Spinal cord (tissue), 10 donors: ENCODE results near the gene REEP5. TPM values are rescaled to one million over a fixed set of nuclear protein-coding genes. Genes with fewer than 3 reads are reported as not detected.

Source experiments
- DNase-seq, 6 donors: peaks; one replicate each; pipeline versions ENCODE4 v3.0.0 to v3.0.0-alpha.2; 2013 to 2015; ENCODE audit warnings: low spot score in 6 of 6, low read depth in 4 of 6
- H3K27ac ChIP-seq: one replicate; pipeline ENCODE4 v1.5.1; 2013; ENCODE audit warnings: low read depth, low read length, control low read depth
- H3K27me3 ChIP-seq: one replicate; pipeline ENCODE4 v1.6.1; 2013; ENCODE audit warnings: low read length; ENCODE audit not compliant: control insufficient read depth, insufficient read depth
- H3K36me3 ChIP-seq: one replicate; pipeline ENCODE4 v1.6.1; 2013; ENCODE audit warnings: low read length; ENCODE audit not compliant: control insufficient read depth, insufficient read depth
- H3K4me1 ChIP-seq: one replicate; pipeline ENCODE4 v1.6.1; 2013; ENCODE audit warnings: low read length; ENCODE audit not compliant: control insufficient read depth, insufficient read depth
- H3K4me3 ChIP-seq: one replicate; pipeline ENCODE4 v1.5.1; 2013; ENCODE audit warnings: low read depth, low read length, control low read depth
- H3K9me3 ChIP-seq: one replicate; pipeline ENCODE4 v1.6.1; 2013; ENCODE audit warnings: low read length; ENCODE audit not compliant: control insufficient read depth, insufficient read depth
- WGBS: methylation state at CpG from one replicate; pipeline ENCODE4 v1.1.5; 2013; ENCODE audit warnings: missing lambda C conversion rate; ENCODE audit not compliant: insufficient coverage; 5-methylcytosine and 5-hydroxymethylcytosine counted together
- polyA plus RNA-seq, 2 donors: library from polyadenylated mRNA; unstranded; fragments of 120-200 nt; gene quantifications; one replicate each; pipeline ENCODE4 v1.2.1, GENCODE V29; 2013; ENCODE audit not compliant: insufficient read length in 2 of 2
- total RNA-seq, 2 donors: library from RNA; depleted of rRNA in 1 of 2; stranded (reverse); fragments of 120-200 nt in 1 of 2; fragments of >200 nt in 1 of 2; gene quantifications; one replicate each; pipeline versions ENCODE4 v1.2.3 to v1.2.4, GENCODE V29; 2013 to 2014
- donor health status: healthy.

Gene REEP5
- total and polyA plus RNA-seq, 4 donors, result 57.2 to 201 (median 154) TPM

DNA sequence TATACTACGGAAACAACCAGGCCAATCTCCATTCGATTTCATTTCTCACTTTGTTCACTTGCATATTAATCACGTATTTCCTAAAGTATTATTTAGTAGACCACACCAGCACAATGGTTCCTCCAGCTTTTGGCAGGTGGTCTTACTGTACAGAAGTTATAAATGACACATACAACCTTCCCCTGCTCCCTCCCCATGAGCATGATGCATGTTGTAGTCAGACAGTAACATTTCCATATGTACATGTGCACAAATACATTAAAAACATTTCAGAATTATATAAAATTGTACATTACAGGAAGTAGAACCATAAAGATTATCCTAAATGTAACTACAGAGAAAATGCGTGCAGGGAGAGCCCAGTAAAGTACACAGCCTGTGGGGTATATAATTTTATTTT lies 43.9 kb downstream of the REEP5 start:
- H3K27me3 ChIP-seq, result no peaks in the 10 kb centered on the region
- no peaks in the 10 kb centered on the region for H3K9me3 ChIP-seq
- no peak for DNase-seq
- H3K27ac ChIP-seq, result no peak overlapping the region
- H3K4me1 ChIP-seq, result no peaks in the 10 kb centered on the region
- H3K36me3 ChIP-seq, result peaks cover 30% of the 10 kb centered on the region
- H3K4me3 ChIP-seq, result no peak overlapping the region
- no CpG with 5 or more reads among the region's 4 CpGs for WGBS

DNA sequence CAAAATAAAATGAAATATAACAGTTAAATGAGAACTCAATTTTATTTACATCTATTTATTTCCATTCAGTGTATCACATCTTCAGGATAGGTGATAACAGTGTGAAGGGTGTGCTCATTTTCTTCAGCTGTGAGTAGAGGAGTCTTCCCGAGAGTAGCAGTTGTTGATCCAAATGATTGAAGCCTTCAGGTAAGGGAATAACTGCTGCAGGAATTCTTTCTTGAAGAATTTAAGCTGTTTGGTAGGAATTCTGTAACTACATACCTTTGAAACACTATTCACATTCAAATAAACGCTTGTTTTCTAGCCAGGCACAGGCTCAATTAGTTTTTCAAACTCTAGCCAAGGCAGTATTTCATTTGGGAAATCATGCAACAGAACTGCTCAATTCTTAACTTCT lies 45.7 kb downstream of the REEP5 start:
- WGBS, result 57% methylated on average over 1 of the region's 2 CpGs
- H3K27ac ChIP-seq, result no peak overlapping the region
- peaks cover 22% of the 10 kb centered on the region for H3K36me3 ChIP-seq
- no peaks in the 10 kb centered on the region for H3K9me3 ChIP-seq
- no peak overlapping the region for H3K4me3 ChIP-seq
- H3K4me1 ChIP-seq, result no peaks in the 10 kb centered on the region
- DNase-seq, result peak in 1 of 6 donors; percentile 16
- H3K27me3 ChIP-seq, result no peaks in the 10 kb centered on the region

DNA sequence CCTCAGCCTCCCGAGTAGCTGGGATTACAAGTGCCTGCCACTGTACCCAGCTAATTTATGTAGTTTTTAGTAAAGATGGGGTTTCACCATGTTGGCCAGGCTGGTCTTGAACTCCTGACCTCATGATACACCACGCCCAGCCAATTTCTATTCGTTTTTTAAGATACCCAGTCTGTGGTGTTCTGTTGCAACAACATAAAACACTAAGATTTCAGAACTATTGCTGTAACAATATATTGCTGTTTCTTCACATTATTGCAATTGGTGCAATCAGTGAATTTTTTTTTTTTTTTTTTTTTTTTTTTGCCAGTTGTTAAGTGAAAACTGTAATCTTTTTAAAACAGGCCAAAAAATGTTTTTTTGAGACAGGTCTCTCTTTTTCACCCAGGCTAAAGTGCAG lies 51.1 kb downstream of the REEP5 start:
- WGBS, result 67% methylated on average over 1 of the region's 3 CpGs
- no peaks in the 10 kb centered on the region for H3K27me3 ChIP-seq
- no peaks in the 10 kb centered on the region for H3K9me3 ChIP-seq
- H3K27ac ChIP-seq, result no peak overlapping the region
- no peak for DNase-seq
- H3K36me3 ChIP-seq, result peaks cover 27% of the 10 kb centered on the region
- H3K4me3 ChIP-seq, result no peak overlapping the region
- H3K4me1 ChIP-seq, result no peaks in the 10 kb centered on the region

DNA sequence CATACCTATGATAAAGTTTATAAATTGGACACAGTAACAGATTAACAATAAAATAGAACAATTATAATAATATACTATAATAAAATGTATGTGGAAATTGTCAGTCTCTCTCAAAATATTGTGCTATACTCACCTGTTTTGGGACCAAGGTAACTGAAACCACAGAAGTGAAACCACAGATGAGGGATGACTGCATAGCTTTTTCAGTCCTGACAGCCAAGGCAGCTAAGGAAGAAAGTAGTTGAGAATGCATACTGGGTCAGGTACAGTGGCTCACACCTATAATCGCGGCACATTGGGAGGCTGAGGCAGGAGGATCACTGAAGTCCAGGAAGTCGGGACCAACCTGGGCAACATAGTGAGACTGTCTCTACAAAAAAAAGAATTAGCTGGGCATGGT lies 52.1 kb downstream of the REEP5 start:
- H3K27me3 ChIP-seq, result no peaks in the 10 kb centered on the region
- H3K4me3 ChIP-seq, result no peak overlapping the region
- H3K27ac ChIP-seq, result no peak overlapping the region
- H3K4me1 ChIP-seq, result no peaks in the 10 kb centered on the region
- DNase-seq, result no peak
- WGBS, result 96% methylated on average over 3 of the region's 3 CpGs
- H3K36me3 ChIP-seq, result peaks cover 24% of the 10 kb centered on the region
- H3K9me3 ChIP-seq, result no peaks in the 10 kb centered on the region

DNA sequence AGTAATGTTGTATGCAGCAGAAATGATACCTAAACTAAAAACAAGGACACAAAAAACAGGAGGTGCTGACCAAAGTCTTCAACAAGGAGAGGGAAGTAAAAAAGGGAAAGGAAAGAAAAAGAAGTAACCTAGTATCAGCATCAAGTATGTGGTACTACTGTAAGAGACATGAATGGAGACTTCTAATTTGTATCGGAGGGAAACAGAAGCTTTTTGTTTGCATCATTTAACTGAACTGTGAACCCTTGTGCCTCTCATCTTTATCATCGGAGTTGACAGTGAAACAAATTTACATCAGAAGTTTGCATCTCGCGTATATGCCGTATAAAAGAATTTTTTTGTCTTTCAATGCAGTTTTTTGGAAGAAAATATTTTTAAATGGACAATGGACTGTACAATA lies 54.6 kb downstream of the REEP5 start:
- H3K36me3 ChIP-seq, result peaks cover 30% of the 10 kb centered on the region
- no peak overlapping the region for H3K27ac ChIP-seq
- no peak for DNase-seq
- no peak overlapping the region for H3K4me3 ChIP-seq
- no peaks in the 10 kb centered on the region for H3K27me3 ChIP-seq
- peaks cover 2% of the 10 kb centered on the region for H3K4me1 ChIP-seq
- no peaks in the 10 kb centered on the region for H3K9me3 ChIP-seq
- no CpG with 5 or more reads among the region's 5 CpGs for WGBS

DNA sequence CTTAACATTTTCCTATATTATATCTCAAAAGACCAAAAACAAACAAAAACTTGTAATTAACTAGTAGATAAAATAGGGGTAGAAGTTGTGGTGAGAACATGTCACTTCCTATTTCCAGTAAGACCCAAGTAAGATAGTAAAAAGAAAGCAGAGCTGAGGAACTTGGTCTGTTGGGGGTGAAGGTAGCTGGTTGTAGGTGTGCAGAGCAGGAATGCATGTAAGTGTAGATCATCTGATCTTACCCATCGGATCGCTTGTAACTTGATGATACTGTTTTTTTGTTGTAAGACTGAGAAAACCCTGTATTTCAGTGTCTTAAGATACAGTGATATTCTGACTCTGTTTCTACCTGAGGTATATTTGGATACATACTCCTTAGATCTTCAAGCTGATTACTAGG lies 55.3 kb downstream of the REEP5 start:
- no peaks in the 10 kb centered on the region for H3K27me3 ChIP-seq
- peaks cover 30% of the 10 kb centered on the region for H3K36me3 ChIP-seq
- DNase-seq, result no peak
- H3K4me3 ChIP-seq, result no peak overlapping the region
- H3K9me3 ChIP-seq, result no peaks in the 10 kb centered on the region
- 100% methylated on average over 2 of the region's 2 CpGs for WGBS
- H3K27ac ChIP-seq, result no peak overlapping the region
- peaks cover 7% of the 10 kb centered on the region for H3K4me1 ChIP-seq

DNA sequence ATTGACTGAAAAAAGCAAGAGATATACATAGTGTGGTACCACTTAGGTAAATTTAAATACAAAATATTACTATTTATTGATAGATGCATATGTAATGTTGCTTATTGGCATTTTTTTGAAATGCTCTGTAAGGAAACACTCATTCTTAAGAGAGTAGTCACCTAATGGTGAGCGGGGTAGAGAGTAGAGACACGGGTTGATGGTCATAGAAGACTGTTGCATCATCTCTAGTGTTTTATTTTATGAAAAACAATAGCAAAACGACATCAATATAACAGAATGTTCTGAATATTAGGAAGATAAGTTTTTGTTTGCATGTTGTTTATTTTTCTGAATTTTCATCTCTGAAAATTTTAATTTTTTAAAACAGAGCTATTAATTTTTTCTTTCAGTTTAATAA lies 56.9 kb downstream of the REEP5 start:
- no peak for DNase-seq
- Histone ChIP-seq H3K36me3 (peaks cover 22% of the 10 kb centered on the region), H3K4me1 (peaks cover 13% of the 10 kb centered on the region), H3K4me3 (no peak overlapping the region), H3K9me3 (no peaks in the 10 kb centered on the region), H3K27me3 (no peaks in the 10 kb centered on the region), H3K27ac (no peak overlapping the region)
- no CpG with 5 or more reads among the region's 3 CpGs for WGBS

DNA sequence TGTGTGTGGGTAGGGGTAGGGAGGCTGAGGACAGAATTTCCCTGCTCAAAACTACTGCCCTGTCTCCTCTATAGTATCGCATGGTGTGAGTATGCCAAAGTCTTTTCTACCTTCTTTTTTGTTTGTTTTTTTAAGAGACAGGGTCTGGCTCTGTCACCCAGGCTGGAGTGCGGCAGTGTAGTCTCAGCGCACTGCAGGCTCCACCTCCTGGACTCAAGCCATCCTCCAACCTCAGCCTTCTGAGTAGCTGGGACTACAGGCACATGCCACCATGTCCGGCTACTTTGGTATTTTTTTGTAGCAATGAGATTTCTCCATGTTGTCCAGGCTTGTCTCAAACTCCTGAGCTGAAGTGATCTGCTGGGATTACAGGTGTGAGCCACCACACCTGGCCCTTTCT lies 58.5 kb downstream of the REEP5 start:
- Histone ChIP-seq H3K4me3 (no peak overlapping the region), H3K9me3 (no peaks in the 10 kb centered on the region), H3K27ac (no peak overlapping the region), H3K4me1 (peaks cover 13% of the 10 kb centered on the region), H3K36me3 (peaks cover 20% of the 10 kb centered on the region), H3K27me3 (no peaks in the 10 kb centered on the region)
- 60% methylated on average over 1 of the region's 4 CpGs for whole genome bisulfite sequencing
- no peak for DNase-seq

DNA sequence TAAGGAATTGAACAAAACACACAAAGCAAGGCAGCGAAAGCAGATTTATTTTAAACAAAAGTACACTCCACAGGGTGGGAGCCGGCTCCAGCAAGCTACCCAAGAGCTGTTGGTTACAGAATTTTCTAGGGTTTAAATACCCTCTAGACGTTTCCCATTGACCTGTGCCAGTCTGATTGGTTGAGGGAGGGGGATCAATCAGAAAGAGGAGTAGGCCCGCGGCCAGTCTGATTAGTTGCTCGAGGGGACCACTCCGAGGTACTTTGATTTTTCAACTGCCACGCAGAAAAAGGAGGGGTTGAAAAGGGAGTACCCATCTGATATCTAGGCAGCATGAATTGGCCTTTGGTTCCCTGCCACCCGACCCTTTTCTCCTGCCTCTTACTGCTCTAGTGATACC lies 59.9 kb downstream of the REEP5 start:
- WGBS, result 47% methylated on average over 2 of the region's 9 CpGs
- H3K4me3 ChIP-seq, result peak overlapping the region; percentile 92
- H3K4me1 ChIP-seq, result peaks cover 13% of the 10 kb centered on the region
- peaks cover 16% of the 10 kb centered on the region for H3K36me3 ChIP-seq
- no peaks in the 10 kb centered on the region for H3K27me3 ChIP-seq
- no peaks in the 10 kb centered on the region for H3K9me3 ChIP-seq
- H3K27ac ChIP-seq, result no peak overlapping the region
- DNase-seq, result no peak

DNA sequence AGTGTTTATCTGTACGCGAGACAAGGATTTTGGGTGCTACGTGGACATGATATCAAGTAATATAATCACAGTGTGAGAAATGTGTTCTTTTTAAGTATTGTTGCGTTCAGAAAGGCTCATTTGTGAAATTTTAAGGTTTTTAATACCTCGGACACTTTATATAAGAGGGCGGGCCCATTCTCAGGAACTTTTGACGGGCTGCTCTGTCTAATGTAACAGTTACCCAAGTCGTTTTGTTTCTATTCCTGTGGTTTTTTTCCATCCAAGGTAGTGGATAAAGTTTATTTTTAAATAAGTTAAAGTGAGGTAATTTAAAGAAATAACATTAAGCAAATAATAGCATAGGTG lies 60.4 kb downstream of the REEP5 start:
- Histone ChIP-seq H3K4me1 (peaks cover 13% of the 10 kb centered on the region), H3K4me3 (peak overlapping the region; percentile 92), H3K27ac (peak overlapping the region; percentile 85), H3K27me3 (no peaks in the 10 kb centered on the region), H3K9me3 (no peaks in the 10 kb centered on the region), H3K36me3 (peaks cover 16% of the 10 kb centered on the region)
- no peak for DNase-seq
- no CpG with 5 or more reads among the region's 8 CpGs for WGBS
